ENCODE data around the gene CARD14.

- TF ChIP-seq POLR2A (IDR thresholded peaks at IDR 0.05) (no peak), CTCF (IDR thresholded peaks at IDR 0.05) (no peak)
Measured at GRCh38 chr17:80228477-80228876, 58.6 kb downstream of the CARD14 start.
